SK-N-SH (cell line): ENCODE data around the gene NKIRAS1.

Experiments used
- CTCF ChIP-seq: fragments of 200-600 bp; sonication (generic); IDR thresholded peaks from 2 replicates; pipeline ENCODE4 v1.6.1; 2017; ENCODE audit warnings: antibody characterized with exemption, mild to moderate bottlenecking, moderate library complexity
- ELF1 ChIP-seq: IDR thresholded peaks from 2 replicates; pipeline ENCODE4 v1.4.0; 2012
- EZH2phosphoT487 ChIP-seq: fragments of 200-600 bp; sonication (generic); IDR thresholded peaks from 2 replicates; pipeline ENCODE4 v1.6.1; 2017; ENCODE audit warnings: low read depth, mixed run types, mild to moderate bottlenecking, antibody characterized with exemption, moderate library complexity, borderline replicate concordance
- MEF2A ChIP-seq: IDR thresholded peaks from 2 replicates; pipeline ENCODE4 v1.4.0; 2012; ENCODE audit warnings: low read depth, borderline replicate concordance
- MXI1 ChIP-seq: IDR thresholded peaks from 2 replicates; pipeline ENCODE4 v1.6.1; 2012; ENCODE audit warnings: mild to moderate bottlenecking, low read depth, low read length, improper control_type of control experiment
- RCOR1 ChIP-seq: fragments of 150-350 bp; IDR thresholded peaks from 2 replicates; pipeline ENCODE4 v1.6.1; 2017; ENCODE audit warnings: antibody characterized with exemption, low read length
- RFX5 ChIP-seq: IDR thresholded peaks from 2 replicates; pipeline ENCODE4 v1.6.1; 2012; ENCODE audit warnings: mild to moderate bottlenecking, improper control_type of control experiment, low read length
- TAF1 ChIP-seq: IDR thresholded peaks from 2 replicates; pipeline ENCODE4 v1.6.1; 2012; ENCODE audit warnings: low read depth, mild to moderate bottlenecking, low read length, moderate library complexity, borderline replicate concordance

GRCh38 chr3:23934253-23934652, 17.5 kb upstream of the NKIRAS1 start:
- TF ChIP-seq ELF1, result no peak
- TF ChIP-seq RFX5, result no peak
- no peak for TF ChIP-seq MXI1
- no peak for TF ChIP-seq RCOR1
- no peak for TF ChIP-seq CTCF
- no peak for TF ChIP-seq EZH2phosphoT487
- no peak for TF ChIP-seq TAF1
- TF ChIP-seq MEF2A, result no peak
